PFSK-1 (cell line): ENCODE data around the gene DOCK9.

Experiments
- FOXP2 ChIP-seq: optimal IDR thresholded peaks from 2 replicates; pipeline ENCODE3; 2011; ENCODE audit warnings: borderline replicate concordance, control low read depth, inconsistent platforms; ENCODE audit not compliant: insufficient read depth; ENCODE audit errors: extremely low read length, extremely low read depth
- POLR2AphosphoS5 ChIP-seq: IDR thresholded peaks from 2 replicates; pipeline ENCODE4 v1.6.1; 2012; ENCODE audit warnings: low read depth, mild to moderate bottlenecking, control low read depth, low read length, moderate library complexity
- SIN3A ChIP-seq: IDR thresholded peaks from 2 replicates; pipeline ENCODE4 v1.6.1; 2012; ENCODE audit warnings: mild to moderate bottlenecking, low read length, moderate library complexity, borderline replicate concordance; ENCODE audit not compliant: insufficient read depth
- TAF1 ChIP-seq: IDR thresholded peaks from 2 replicates; pipeline ENCODE4 v1.6.1; 2012; ENCODE audit warnings: low read length, control low read depth, borderline replicate concordance; ENCODE audit not compliant: insufficient read depth
- TF ChIP-seq, protein P1 (sequence below), 2 experiments: IDR thresholded peaks; 2 replicates each; pipeline versions ENCODE4 v1.6.1 to v1.8.0; 2011 to 2012; ENCODE audit warnings: low read depth in 2 of 2, low read length in 2 of 2, control low read depth in 1 of 2, inconsistent platforms in 1 of 2, mild to moderate bottlenecking in 1 of 2, moderate library complexity in 1 of 2; ENCODE audit not compliant: insufficient read depth in 1 of 2

The DOCK9 gene

GRCh38 chr13:98976338-98976737 is 1.5 kb downstream of the DOCK9 start:
- no peak for TF ChIP-seq TAF1
- no peak for TF ChIP-seq FOXP2
- TF ChIP-seq, protein P1, sequence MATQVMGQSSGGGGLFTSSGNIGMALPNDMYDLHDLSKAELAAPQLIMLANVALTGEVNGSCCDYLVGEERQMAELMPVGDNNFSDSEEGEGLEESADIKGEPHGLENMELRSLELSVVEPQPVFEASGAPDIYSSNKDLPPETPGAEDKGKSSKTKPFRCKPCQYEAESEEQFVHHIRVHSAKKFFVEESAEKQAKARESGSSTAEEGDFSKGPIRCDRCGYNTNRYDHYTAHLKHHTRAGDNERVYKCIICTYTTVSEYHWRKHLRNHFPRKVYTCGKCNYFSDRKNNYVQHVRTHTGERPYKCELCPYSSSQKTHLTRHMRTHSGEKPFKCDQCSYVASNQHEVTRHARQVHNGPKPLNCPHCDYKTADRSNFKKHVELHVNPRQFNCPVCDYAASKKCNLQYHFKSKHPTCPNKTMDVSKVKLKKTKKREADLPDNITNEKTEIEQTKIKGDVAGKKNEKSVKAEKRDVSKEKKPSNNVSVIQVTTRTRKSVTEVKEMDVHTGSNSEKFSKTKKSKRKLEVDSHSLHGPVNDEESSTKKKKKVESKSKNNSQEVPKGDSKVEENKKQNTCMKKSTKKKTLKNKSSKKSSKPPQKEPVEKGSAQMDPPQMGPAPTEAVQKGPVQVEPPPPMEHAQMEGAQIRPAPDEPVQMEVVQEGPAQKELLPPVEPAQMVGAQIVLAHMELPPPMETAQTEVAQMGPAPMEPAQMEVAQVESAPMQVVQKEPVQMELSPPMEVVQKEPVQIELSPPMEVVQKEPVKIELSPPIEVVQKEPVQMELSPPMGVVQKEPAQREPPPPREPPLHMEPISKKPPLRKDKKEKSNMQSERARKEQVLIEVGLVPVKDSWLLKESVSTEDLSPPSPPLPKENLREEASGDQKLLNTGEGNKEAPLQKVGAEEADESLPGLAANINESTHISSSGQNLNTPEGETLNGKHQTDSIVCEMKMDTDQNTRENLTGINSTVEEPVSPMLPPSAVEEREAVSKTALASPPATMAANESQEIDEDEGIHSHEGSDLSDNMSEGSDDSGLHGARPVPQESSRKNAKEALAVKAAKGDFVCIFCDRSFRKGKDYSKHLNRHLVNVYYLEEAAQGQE (IDR thresholded peaks at IDR 0.05; ENCODE audit: insufficient read depth in 1 of 2, low read depth in 2 of 2, low read length in 2 of 2), result no peak
- no peak for TF ChIP-seq POLR2AphosphoS5
- TF ChIP-seq SIN3A, result no peak

GRCh38 chr13:98975822-98976261 is 2.0 kb downstream of the DOCK9 start:
- TF ChIP-seq POLR2AphosphoS5, result no peak
- TF ChIP-seq FOXP2, result no peak

GRCh38 chr13:98974053-98974452 is 3.8 kb downstream of the DOCK9 start:
- TF ChIP-seq TAF1, result no peak
- TF ChIP-seq, protein P1 (IDR thresholded peaks at IDR 0.05; ENCODE audit: insufficient read depth in 1 of 2, low read depth in 2 of 2, low read length in 2 of 2), result no peak
- TF ChIP-seq FOXP2, result no peak
- TF ChIP-seq POLR2AphosphoS5, result no peak
- TF ChIP-seq SIN3A, result no peak

DNA sequence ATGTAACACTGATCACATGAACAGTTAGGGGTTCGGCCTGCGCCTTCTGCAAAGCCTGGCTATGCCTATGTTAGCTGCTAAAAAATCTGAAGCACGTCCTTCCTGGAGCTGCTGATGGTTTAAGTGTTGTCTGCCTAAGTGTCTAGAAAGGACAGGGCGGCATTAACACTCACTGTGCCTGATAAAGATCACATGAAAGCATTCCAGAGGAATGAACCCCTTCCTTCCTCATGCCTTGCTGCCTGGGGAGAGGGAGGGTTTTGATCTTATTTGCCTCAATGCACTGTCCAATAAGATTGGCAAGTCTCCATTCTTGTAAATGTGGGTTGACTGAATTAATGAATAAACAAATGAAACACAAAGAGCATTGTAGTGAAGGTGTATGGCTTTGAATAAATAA is 5.2 kb downstream of the DOCK9 start:
- TF ChIP-seq FOXP2, result no peak
- TF ChIP-seq SIN3A, result no peak
- TF ChIP-seq, protein P1 (IDR thresholded peaks at IDR 0.05; ENCODE audit: insufficient read depth in 1 of 2, low read depth in 2 of 2, low read length in 2 of 2), result no peak
- no peak for TF ChIP-seq POLR2AphosphoS5
- no peak for TF ChIP-seq TAF1

DNA sequence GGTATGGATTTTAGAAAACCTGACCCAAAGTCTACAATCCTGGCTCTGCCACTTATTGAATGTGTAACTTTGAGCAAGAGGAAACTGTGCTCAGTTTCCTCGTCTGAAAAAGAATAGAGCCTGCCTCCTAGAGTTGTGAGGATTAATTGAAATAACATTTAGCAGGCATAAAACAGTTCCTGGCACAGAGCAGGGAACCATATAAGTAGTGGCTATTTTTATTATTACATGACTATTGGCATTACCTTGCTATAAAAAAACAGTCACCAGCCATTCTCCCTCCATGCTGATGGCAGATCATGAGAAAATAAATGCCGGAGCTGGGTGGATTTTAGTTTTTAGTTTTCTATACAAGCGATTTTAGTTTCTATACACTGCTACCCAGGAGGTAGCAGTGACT is 5.8 kb downstream of the DOCK9 start:
- no peak for TF ChIP-seq POLR2AphosphoS5
- no peak for TF ChIP-seq SIN3A
- TF ChIP-seq TAF1, result no peak
- TF ChIP-seq, protein P1 (IDR thresholded peaks at IDR 0.05; ENCODE audit: insufficient read depth in 1 of 2, low read depth in 2 of 2, low read length in 2 of 2), result no peak
- no peak for TF ChIP-seq FOXP2
